ENCODE results near the gene LAMTOR2.

The LAMTOR2 gene

DNA sequence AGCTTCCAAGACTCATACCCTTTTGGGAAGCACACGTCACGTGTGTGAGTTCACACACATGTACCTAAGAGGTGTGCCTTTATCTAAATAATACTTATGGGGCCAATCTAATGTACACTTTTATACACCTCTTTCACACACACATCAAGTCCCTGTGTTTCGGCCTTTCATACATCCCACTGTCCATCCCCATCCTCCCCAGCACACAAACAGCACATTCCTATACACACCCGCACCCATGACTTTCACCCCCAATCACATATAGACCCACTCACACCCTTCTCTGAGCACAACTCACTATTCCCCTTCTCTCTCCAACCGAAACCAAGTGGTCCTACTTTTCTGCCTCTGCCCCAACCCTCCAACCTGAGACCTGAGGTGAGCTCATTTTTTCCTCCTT lies 24.1 kb downstream of the LAMTOR2 start:
- H3K4me3 ChIP-seq (ENCODE audit: low read length), result peak overlapping the region; percentile 40
- peak overlapping the region; percentile 24; the same call in 1 of the 2 replicates for H3K9ac ChIP-seq (ENCODE audit: low read depth, low read length)
- H3K36me3 ChIP-seq (ENCODE audit: insufficient read depth, low read depth, low read length), result peaks cover 50% of the 10 kb centered on the region
- no peaks in the 10 kb centered on the region for H3K9me3 ChIP-seq (ENCODE audit: insufficient read depth, low read depth, low read length)
- peaks cover 51% of the 10 kb centered on the region for H3K4me1 ChIP-seq (ENCODE audit: insufficient read depth, low read length)
- H3K27me3 ChIP-seq (ENCODE audit: insufficient read depth, low read length), result no peaks in the 10 kb centered on the region
- H3K27ac ChIP-seq (ENCODE audit: low read length), result no peak overlapping the region

DNA sequence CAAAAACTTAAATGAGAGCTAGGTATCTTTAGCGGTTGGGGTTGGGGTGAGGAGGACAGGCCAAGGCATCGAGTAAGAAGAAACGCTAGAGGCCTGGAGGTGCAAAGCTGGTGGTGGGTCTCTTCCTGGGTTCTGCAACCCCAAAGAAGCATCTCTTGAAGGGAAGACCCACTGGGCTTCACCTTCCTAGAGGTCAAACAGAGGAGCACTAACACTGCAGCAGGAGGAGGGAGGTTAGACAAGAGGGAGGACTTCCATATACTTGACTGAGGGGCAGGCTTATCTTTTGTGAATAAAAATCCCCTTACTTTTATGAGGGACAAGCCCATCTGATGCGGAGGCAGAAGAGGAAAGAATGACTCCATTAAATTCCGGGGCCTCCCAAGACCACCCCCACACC lies 25.2 kb downstream of the LAMTOR2 start:
- Histone ChIP-seq H3K9ac (ENCODE audit: low read depth, low read length) (peak overlapping the region; percentile 98; the same call in 1 of the 2 replicates), H3K4me1 (ENCODE audit: insufficient read depth, low read length) (peaks cover 51% of the 10 kb centered on the region)

DNA sequence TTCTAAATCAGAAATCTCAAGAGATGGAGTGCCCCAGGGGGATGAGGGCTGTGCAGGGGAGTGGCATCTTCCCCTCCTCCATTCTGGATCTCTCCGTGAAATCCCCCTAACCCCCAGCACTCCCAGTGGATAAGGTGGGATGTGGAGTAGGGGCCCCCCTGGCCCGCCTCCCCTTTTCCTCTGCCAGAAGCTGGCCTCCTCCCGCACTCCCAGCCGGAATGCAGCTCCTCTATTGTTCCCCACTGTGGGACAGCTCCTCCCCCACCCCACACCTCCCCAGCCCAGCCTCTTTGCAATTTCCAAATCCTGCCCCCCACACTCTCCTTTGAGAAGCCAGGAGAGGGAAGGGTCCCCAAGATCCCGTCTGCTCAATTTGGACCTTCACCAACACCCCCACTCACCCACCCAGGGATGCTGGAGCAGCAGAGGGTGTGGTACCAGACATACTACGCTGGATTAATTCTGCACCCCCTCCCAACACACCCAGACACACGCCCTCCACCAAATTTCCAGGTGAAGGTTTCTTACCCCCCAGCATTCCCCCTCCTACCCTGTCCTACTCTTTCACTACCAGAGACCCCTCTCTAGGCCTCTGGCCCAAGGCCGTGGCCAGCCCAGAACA lies 25.8 kb downstream of the LAMTOR2 start:
- peaks cover 40% of the 10 kb centered on the region for H3K36me3 ChIP-seq (ENCODE audit: insufficient read depth, low read depth, low read length)
- H3K4me1 ChIP-seq (ENCODE audit: insufficient read depth, low read length), result peaks cover 47% of the 10 kb centered on the region
- H3K9ac ChIP-seq (ENCODE audit: low read depth, low read length), result peak overlapping the region; percentile 98; the same call in 1 of the 2 replicates
- no peaks in the 10 kb centered on the region for H3K9me3 ChIP-seq (ENCODE audit: insufficient read depth, low read depth, low read length)
- H3K27ac ChIP-seq (ENCODE audit: low read length), result peak overlapping the region; percentile 95
- peak overlapping the region; percentile 99 for H3K4me3 ChIP-seq (ENCODE audit: low read length)
- H3K27me3 ChIP-seq (ENCODE audit: insufficient read depth, low read length), result no peaks in the 10 kb centered on the region

More for the DNA sequence above, 25.2 kb downstream of the LAMTOR2 start:
- Histone ChIP-seq H3K4me3 (ENCODE audit: low read length) (peak overlapping the region; percentile 99), H3K27ac (ENCODE audit: low read length) (no peak overlapping the region), H3K36me3 (ENCODE audit: insufficient read depth, low read depth, low read length) (peaks cover 45% of the 10 kb centered on the region), H3K27me3 (ENCODE audit: insufficient read depth, low read length) (no peaks in the 10 kb centered on the region), H3K9me3 (ENCODE audit: insufficient read depth, low read depth, low read length) (no peaks in the 10 kb centered on the region)

DNA sequence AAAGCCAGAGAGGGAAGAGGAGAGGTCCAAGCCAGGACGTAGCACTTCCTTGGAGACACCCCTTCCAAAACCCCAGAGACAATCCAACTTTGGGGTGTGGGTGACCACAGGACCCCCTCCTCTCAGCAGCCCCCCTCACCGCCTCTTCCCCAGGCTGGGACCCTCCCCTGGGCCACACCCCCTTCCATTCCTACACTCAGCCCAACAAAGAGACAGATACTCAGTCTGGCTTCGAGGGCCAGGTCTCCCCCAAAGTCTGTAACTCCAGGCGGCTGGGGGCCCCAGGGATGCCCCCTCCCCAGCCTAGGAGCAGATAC lies 26.2 kb downstream of the LAMTOR2 start:
- H3K4me3 ChIP-seq (ENCODE audit: low read length), result peak overlapping the region; percentile 99
- H3K27me3 ChIP-seq (ENCODE audit: insufficient read depth, low read length), result no peaks in the 10 kb centered on the region
- peaks cover 36% of the 10 kb centered on the region for H3K36me3 ChIP-seq (ENCODE audit: insufficient read depth, low read depth, low read length)
- H3K9ac ChIP-seq (ENCODE audit: low read depth, low read length), result peak overlapping the region; percentile 98
- H3K4me1 ChIP-seq (ENCODE audit: insufficient read depth, low read length), result peaks cover 43% of the 10 kb centered on the region
- no peaks in the 10 kb centered on the region for H3K9me3 ChIP-seq (ENCODE audit: insufficient read depth, low read depth, low read length)
- H3K27ac ChIP-seq (ENCODE audit: low read length), result peak overlapping the region; percentile 95

DNA sequence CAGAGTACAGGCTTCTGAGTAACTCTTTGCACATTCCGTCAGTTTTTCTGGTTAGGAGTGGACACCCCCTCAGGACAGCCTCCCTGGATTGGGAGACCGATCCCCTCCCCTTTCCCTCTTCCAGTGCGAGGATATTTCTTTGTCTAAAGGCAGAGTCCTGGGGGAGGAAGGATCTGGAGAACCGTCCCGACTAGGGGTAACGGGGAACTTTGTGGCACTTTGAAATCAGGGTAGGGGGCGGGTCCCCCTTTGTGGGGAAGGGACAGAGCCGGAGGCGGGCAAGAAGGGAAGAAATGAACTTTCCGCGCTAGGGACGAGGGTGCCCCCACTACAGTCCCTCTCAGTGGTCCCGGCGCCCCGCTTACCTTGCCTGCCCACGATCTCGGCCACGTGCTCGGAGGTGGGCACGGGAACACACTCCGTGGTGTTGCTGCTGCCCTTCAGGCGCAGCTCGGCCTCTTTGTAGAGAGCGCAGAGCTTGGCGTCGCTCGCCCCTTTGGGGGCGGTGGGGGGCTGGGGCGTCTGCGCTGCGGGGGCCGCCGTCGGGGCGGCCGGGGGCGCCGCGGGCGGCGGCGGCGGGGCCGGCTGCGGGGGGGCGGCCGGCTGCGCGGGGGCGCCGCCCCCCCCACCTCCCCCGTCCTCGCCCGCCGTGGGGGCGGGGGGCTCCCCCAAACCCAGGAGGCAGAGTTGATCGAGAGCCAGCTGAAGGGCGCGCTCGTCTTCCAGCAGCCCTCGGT lies 26.8 kb downstream of the LAMTOR2 start:
- no peaks in the 10 kb centered on the region for H3K27me3 ChIP-seq (ENCODE audit: insufficient read depth, low read length)
- H3K9ac ChIP-seq (ENCODE audit: low read depth, low read length), result peak overlapping the region; percentile 98
- H3K27ac ChIP-seq (ENCODE audit: low read length), result peak overlapping the region; percentile 95
- H3K9me3 ChIP-seq (ENCODE audit: insufficient read depth, low read depth, low read length), result no peaks in the 10 kb centered on the region
- peaks cover 30% of the 10 kb centered on the region for H3K36me3 ChIP-seq (ENCODE audit: insufficient read depth, low read depth, low read length)
- peaks cover 42% of the 10 kb centered on the region for H3K4me1 ChIP-seq (ENCODE audit: insufficient read depth, low read length)
- H3K4me3 ChIP-seq (ENCODE audit: low read length), result peak overlapping the region; percentile 99

DNA sequence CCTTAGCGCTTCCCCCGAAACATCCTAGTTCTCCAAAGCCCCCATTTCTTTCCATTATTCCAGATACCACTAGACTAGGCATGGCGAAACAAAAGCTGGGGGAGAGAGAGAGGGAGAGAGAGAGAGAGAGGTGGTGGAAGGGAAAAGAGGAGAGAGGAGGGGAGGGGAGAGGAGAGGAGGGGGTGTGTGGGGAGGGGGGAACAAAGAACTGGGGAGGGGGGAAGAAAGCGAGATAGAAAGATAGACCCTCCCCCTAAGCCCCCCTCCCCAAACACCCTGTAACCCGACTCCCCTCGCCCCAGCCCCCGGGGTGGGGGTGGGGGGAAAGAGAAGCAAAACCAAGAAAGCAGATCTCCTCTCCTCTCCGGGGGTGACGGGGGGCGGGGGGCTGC lies 27.3 kb downstream of the LAMTOR2 start:
- Histone ChIP-seq H3K9ac (ENCODE audit: low read depth, low read length) (peak overlapping the region; percentile 89; the same call in 1 of the 2 replicates), H3K27ac (ENCODE audit: low read length) (peak overlapping the region; percentile 86), H3K4me1 (ENCODE audit: insufficient read depth, low read length) (peaks cover 44% of the 10 kb centered on the region), H3K36me3 (ENCODE audit: insufficient read depth, low read depth, low read length) (peaks cover 26% of the 10 kb centered on the region), H3K9me3 (ENCODE audit: insufficient read depth, low read depth, low read length) (no peaks in the 10 kb centered on the region), H3K27me3 (ENCODE audit: insufficient read depth, low read length) (no peaks in the 10 kb centered on the region), H3K4me3 (ENCODE audit: low read length) (peak overlapping the region; percentile 99)

DNA sequence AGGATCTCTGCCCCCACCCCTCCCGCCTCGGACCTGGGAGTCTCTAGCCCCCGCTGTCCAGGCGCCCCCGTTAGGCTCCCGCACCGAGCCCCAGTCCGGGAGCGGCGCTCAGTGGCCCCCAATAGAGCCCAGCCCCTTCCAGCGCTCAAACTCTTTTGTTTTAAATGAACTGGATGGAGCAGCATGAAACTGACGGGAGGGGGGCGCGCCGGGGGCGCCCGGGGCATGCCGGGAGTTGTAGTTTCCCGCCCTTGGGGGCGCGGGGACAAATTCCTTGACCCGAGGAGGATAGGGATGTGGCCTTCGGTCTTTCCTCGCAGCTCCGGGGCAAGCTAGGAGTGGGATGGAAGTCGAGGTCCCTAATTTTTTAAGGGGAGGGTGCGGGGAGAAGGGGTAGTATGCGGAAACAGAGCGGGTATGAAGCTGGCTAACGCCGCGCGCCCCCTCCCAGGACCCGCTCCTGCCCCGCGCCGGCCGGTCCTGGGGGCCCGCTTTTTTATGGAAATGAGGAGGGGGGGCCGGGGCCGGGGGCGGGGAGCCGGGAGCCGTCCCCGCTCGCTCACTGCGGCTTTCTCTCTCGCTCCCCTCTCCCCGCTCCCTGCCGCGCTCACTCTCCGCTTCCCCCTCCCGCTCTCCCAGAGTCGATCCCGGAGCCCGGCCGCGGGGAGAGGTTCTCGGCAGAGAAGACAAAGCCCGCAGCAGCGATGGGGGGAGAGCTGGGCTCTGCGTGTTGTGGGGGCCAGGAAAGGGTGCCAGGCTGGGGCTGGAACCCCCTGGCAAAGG lies 27.9 kb downstream of the LAMTOR2 start, which contains the start of gene MEX3A:
Gene MEX3A, minus strand, starts transcription at position 157 of the 783 bp plus-strand sequence. CDS start 467 bp downstream, outside the sequence.
- Histone ChIP-seq H3K9ac (ENCODE audit: low read depth, low read length) (peak within 1 kb of the TSS; percentile 98), H3K9me3 (ENCODE audit: insufficient read depth, low read depth, low read length) (no peaks in the 10 kb centered on the region), H3K4me3 (ENCODE audit: low read length) (peak within 1 kb of the TSS; percentile 99), H3K4me1 (ENCODE audit: insufficient read depth, low read length) (peaks cover 40% of the 10 kb centered on the region), H3K27ac (ENCODE audit: low read length) (peak within 1 kb of the TSS; percentile 95), H3K27me3 (ENCODE audit: insufficient read depth, low read length) (no peaks in the 10 kb centered on the region), H3K36me3 (ENCODE audit: insufficient read depth, low read depth, low read length) (peaks cover 20% of the 10 kb centered on the region)

DNA sequence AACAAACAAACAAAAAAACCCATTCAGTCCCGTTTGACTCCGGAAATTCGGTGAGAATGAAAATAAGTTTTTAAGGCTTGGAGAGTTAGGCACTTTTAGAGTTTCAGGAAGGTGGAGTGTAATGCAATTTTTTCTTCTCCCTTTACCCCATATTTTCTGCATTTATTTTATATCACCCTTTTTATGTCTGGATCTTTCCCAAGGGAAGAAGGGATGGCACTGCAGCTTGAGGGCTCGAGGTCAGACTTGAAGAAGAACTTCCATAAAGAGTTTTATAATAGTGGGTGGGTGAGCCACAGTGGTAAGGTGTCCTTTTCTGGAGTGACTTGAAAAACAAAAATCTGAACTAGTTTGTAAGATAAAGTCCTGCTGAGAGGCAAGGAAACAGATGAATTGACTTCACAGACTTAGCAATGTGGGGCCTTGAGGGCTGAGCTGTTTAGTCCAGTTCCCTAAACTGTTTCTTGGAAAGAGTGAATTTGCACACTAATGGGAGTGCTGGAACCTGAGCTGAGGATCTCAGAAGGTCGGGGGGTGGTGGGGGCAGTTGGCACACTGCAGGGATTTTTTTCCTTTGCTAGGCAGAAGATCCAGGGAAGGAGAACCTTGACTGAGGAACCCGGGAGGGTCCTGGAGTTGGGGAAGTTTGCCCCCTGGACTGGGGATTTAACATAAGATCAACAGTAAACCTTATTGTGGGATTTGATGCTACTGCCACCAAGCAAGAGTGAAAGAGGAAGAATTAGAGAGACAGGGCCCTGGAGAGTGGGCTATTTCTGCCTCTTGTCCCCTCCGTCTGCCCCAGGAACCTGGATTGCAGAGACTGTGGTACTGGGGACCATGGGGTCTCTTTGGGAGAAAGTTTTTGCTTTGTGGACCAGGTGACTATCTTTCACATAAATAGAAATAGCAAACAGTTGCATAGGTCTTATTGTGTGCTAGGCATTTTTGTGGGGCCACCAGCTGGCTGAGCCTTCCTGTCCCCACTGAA lies 29.5 kb downstream of the LAMTOR2 start:
- Histone ChIP-seq H3K36me3 (ENCODE audit: insufficient read depth, low read depth, low read length) (peaks cover 5% of the 10 kb centered on the region; the same call in 1 of the 2 replicates), H3K4me1 (ENCODE audit: insufficient read depth, low read length) (peaks cover 25% of the 10 kb centered on the region; the same call in 1 of the 2 replicates), H3K27ac (ENCODE audit: low read length) (no peak overlapping the region), H3K27me3 (ENCODE audit: insufficient read depth, low read length) (no peaks in the 10 kb centered on the region), H3K9me3 (ENCODE audit: insufficient read depth, low read depth, low read length) (no peaks in the 10 kb centered on the region), H3K4me3 (ENCODE audit: low read length) (peak overlapping the region; percentile 99), H3K9ac (ENCODE audit: low read depth, low read length) (peak overlapping the region; percentile 89; the same call in 1 of the 2 replicates)

DNA sequence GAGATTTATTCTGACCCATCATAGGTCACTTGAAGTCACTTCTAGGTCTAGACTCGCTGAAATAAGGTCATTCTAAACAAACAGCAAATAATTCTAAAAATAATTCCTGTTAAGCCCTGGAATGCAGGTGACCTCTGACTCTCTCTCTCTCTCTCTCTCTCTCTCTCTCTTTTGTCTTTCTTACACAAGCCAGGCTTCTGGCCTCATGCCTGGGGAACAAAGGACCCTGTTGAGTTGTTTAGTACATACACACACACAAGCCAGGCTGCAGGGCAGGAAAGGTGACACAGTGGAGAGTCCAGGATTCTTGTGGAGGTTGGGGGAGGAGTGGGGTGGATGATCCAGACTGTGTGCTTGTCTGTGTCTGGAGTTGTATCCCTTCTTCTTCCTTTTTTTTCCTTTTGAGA lies 31.7 kb downstream of the LAMTOR2 start:
- Histone ChIP-seq H3K4me3 (ENCODE audit: low read length) (peak overlapping the region; percentile 41; the same call in 1 of the 2 replicates), H3K27ac (ENCODE audit: low read length) (no peak overlapping the region), H3K9ac (ENCODE audit: low read depth, low read length) (peak overlapping the region; percentile 15; the same call in 1 of the 2 replicates), H3K9me3 (ENCODE audit: insufficient read depth, low read depth, low read length) (no peaks in the 10 kb centered on the region), H3K4me1 (ENCODE audit: insufficient read depth, low read length) (peaks cover 29% of the 10 kb centered on the region; the same call in 1 of the 2 replicates), H3K36me3 (ENCODE audit: insufficient read depth, low read depth, low read length) (no peaks in the 10 kb centered on the region), H3K27me3 (ENCODE audit: insufficient read depth, low read length) (no peaks in the 10 kb centered on the region)

DNA sequence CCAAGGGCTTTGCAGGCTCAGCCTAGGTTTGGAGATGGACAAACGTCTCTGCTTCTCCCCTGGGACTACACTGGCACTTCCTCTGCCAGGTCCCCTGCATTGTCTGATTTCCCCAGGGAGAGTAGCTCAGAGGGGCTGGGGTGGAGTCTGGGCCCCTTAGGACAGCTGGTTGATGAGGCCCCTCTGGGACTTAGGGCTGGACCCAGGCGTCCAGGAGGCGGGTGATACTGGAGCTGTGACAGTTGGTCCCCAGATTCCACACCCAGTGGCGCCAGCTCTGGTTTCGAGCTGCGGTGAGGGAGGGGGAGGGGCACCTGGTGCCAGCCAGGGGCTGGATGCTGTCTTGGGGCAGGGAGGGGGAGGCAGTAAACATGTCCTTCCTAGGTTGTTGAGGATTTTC lies 35.1 kb downstream of the LAMTOR2 start:
- Histone ChIP-seq H3K27me3 (ENCODE audit: insufficient read depth, low read length) (no peaks in the 10 kb centered on the region), H3K9ac (ENCODE audit: low read depth, low read length) (no peak overlapping the region), H3K4me1 (ENCODE audit: insufficient read depth, low read length) (peaks cover 24% of the 10 kb centered on the region; the same call in 1 of the 2 replicates), H3K4me3 (ENCODE audit: low read length) (no peak overlapping the region), H3K27ac (ENCODE audit: low read length) (no peak overlapping the region), H3K36me3 (ENCODE audit: insufficient read depth, low read depth, low read length) (peaks cover 5% of the 10 kb centered on the region; the same call in 1 of the 2 replicates), H3K9me3 (ENCODE audit: insufficient read depth, low read depth, low read length) (no peaks in the 10 kb centered on the region)

All from iPS-20b (cell line).